GM18526 (cell line): ENCODE data around the gene C19orf25.

Experiments used
- POLR2A ChIP-seq: IDR thresholded peaks from 3 replicates; pipeline ENCODE4 v1.6.1; 2011; ENCODE audit not compliant: insufficient read length; ENCODE audit errors: extremely low read depth

The C19orf25 gene

DNA sequence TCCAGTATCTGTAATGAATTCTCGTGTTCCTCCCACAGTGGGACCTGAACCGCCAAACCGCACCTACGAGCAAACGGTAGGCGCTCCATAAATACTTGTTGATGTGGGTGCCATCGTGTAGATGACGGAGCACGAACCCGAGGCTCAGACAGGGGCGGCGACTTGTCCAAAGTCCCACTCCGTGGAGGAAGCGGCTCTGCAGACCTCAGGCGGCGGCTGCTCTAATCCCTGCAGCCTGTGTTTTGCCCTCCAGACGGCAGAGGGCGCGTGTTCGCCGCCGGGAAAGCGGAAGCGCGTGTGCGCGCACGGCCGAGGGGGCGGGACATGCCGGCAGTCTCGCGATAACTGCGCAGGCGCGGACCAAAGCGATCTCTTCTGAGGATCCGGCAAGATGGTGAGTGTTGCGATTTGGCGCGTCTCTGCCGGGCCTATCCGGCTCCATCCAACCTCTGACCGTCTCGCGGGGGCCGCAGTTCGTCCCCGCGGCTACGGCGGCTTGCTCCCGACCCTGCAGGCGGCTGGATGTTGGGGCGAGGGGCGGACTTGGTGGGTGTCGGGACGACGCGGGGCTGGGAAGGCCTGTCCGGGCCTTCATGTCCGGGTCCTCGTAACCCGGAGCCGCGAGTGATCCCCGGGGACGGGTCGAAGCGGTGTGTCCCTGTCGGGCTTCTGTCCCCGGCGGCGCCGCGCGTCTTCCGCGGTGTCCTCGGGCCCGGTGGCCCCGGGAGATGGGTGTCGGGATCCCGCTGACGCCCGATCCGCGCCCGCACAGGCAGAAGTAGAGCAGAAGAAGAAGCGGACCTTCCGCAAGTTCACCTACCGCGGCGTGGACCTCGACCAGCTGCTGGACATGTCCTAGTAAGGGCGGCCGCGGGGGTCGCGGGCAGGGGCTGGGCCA is 40.7 kb downstream of the C19orf25 start, which contains the start of gene RPS15:
RPS15 (plus strand) TSS at position 362 of the 898 bp plus-strand sequence; CDS start at position 392, 30 bp downstream.
- peak; percentile 99 for TF ChIP-seq POLR2A

DNA sequence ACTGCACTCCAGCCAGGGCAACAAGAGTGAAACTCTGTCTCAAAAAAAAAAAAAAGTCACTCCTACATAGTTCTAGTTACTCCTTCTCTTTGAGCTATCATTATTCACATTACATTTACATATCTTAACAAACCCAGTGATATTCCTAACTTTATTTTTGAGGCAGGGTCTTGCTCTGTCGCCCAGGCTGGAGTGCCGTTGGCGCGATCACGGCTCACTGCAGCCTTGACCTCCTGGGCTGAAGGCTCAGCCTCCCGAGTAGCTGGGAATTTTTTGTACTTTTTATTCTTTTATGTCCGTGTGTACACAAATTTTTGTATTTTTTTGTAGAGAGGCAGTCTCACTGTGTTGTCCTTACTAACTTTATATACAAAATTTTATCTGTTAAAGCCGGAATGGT is 41.4 kb downstream of the C19orf25 start:
- no peak for TF ChIP-seq POLR2A

DNA sequence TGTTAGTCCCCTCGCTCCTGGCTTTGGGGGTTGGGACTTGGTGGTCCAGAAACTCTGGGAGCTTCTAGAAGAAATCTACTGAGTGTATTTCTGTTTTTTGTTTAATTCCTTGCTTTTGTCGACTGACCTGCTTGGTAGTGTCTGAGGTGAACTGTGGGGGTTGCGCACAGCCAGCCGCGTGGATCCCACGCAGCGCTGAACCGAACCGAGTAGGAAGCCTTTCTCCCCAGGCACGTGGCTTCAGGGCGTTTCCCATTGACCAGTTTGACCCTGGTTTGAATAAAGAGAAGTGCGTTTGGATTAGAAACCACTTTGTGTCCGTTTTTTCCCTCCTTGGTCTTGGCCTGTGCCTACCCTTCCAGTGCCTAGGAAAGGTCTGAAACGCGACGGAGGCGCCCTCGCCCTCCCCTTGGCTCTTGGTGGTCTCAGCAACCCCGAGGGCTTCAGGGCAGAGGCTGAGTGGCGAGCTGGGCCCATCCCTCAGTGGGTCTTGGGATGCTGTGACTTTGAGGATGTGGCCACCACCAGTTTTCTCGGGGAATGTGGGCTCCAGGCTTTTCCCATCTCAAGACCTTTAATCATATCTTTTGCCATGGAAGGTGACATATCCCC is 43.5 kb downstream of the C19orf25 start:
- TF ChIP-seq POLR2A: no peak

GRCh38 chr19:1434577-1435060 is 44.4 kb downstream of the C19orf25 start:
- no peak for TF ChIP-seq POLR2A

- no peak for TF ChIP-seq POLR2A
Measured at GRCh38 chr19:1434040-1434366, 45.0 kb downstream of the C19orf25 start.

DNA sequence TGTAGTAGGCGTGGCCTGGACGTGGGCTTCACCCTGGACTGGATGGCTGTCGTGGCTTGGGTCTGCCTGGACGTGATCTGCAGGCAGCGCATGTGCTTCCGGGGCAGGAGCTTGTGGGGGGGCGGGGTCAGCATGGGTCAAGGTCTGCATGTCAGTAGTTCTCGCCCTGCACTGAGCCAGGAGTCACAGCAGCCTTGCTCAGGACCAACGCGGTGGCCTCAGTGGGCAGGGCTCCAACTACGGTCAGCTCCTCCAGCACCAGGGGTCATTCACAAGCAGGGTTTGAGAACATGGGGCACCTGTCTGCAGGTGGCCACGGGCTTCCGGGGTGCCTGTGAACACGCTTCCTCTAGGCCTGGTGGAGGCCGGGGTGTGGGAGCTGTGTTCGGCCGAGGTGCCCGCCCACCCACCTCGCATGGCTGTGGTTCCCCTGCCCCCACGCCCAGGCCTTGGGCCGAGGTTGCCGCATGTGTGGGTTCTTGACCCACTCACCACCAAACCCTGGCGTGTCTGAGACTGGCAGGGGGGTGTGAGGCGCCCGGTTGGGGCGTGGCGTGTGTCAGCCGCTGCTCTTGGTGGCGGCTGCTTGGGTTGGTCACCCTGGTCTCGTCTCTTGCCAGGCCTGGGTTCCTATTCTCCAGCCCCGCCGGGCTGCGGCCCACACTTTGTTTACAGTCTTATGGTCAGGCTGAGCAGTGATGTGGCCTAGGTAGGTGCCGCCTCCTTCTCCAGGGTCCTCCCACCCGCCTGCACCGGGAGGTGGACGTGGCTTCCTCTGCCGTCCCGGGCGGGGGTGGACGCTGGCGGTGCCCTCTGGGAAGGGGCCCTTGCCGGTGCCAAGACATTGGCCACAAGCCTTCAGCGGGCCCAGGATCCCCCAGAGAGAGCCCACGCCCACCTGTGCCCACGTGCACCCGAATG is 45.6 kb downstream of the C19orf25 start:
- no peak for TF ChIP-seq POLR2A

DNA sequence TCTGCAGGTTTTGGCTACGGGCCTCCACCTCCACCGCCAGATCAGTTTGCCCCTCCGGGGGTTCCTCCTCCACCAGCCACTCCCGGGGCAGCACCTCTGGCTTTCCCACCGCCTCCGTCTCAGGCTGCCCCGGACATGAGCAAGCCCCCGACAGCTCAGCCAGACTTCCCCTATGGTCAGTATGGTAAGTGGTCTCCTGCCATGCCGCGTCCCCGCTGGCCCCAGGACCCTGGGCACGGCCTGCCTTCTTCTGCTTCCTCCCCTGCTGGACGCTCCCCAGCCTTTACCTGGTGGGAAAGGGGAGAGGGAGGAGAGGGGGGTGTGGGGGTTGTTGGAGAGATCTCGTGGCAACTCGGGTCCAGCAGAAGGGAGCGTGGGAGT is 46.5 kb downstream of the C19orf25 start:
- no peak for TF ChIP-seq POLR2A

- no peak for TF ChIP-seq POLR2A
Measured at GRCh38 chr19:1431759-1432506, 47.1 kb downstream of the C19orf25 start.

DNA sequence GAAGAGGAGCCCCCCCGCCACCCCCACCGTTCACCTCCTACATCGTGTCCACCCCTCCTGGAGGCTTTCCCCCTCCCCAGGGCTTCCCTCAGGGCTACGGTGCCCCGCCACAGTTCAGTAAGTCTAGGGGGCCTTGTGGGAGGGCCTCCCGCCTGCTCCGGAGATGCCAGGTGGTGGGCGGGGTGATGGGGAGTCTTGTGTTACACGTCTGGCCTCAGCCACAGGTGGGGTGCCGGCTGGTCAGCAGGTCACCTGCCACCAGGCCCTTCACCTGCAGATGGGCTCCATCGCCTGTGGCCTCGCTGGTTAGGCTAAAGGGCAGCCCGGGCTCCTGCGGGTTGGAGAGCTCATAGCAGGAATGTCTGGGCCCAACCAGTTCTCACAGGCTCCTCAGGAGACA is 48.8 kb downstream of the C19orf25 start:
- no peak for TF ChIP-seq POLR2A

GRCh38 chr19:1429750-1430149 is 49.3 kb downstream of the C19orf25 start:
- no peak for TF ChIP-seq POLR2A

DNA sequence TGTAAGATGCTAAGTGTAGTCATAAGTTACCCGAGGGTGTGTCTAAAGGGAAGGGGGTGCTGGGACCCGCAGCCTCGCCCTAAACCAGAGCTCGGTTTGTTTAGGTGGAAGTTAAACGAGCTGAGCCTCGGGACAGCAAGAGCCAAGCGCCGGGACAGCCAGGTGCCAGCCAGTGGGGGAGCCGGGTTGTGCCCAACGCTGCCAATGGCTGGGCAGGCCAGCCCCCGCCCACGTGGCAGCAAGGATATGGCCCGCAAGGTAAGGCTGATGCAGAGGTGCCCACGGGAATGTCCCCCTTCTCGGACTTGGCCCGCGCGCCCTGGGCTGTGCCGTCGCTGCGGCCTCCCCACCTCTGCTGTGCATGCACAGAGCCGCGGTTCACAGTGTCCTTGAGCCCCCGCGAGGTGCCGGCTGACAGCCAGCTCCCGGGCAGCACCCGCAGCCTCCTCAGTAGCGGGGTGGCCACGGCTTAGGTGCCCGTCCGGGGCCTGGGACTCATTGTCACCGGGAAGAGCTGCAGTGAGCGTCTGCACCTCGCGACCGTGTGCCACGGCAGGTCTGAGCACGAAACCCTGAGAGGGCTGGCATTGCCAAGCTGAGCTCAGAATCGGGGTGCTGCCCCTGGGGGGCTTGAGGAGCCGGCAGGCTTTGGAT is 50.1 kb downstream of the C19orf25 start:
- TF ChIP-seq POLR2A: no peak

DNA sequence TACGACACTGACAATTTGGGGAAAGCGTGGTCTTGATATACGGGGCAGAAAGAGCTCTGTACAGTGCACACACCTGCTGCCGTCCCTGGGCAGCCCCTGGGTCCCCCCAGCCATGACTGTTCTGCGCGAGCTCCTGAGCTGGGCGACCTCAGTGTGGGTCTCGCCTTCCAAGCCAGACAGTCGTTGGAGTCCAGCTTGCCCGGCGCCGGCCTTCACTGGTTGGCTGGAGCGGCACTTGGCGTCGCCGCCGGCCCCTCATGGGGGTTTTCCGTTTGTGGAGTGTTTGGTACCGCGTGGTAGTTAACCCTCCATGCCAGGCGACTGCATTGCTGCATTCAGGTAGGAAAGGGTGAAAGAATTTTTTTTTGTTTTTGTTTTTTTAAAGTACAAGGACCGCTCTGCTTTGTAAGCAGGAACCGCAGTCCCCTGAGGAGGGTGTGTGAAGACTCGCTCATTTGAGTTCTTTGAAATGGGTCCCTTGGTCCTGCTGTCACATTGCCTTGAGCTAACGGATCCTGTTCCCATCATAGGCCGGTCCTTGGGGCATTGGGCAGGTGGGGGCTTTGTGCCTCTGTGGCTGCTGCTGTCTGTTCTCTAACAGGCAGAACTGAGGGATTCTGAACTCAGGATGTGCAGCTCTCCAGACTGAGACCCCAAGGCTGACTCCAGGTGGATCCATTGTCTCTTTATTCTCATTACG is 51.6 kb downstream of the C19orf25 start:
- no peak for TF ChIP-seq POLR2A

GRCh38 chr19:1426736-1427135 is 52.3 kb downstream of the C19orf25 start:
- TF ChIP-seq POLR2A: no peak

- TF ChIP-seq POLR2A: no peak
Measured at GRCh38 chr19:1425902-1426301, 53.1 kb downstream of the C19orf25 start.
